HEK293T (cell line): ENCODE results near the gene EML4.

Source experiments
- BHLHE40 ChIP-seq: fragments of 450-650 bp; IDR thresholded peaks from 2 replicates; pipeline ENCODE4 v1.6.1; 2016; ENCODE audit warnings: mild to moderate bottlenecking, moderate library complexity, borderline replicate concordance
- CTBP1 ChIP-seq: fragments of 450-650 bp; IDR thresholded peaks from 2 replicates; pipeline ENCODE4 v1.6.1; 2016; ENCODE audit warnings: borderline replicate concordance
- FOXA1 ChIP-seq: fragments of 450-650 bp; IDR thresholded peaks from 2 replicates; pipeline ENCODE4 v1.6.1; 2016; ENCODE audit warnings: mild to moderate bottlenecking
- FOXK2 ChIP-seq: fragments of 450-650 bp; IDR thresholded peaks from 2 replicates; pipeline ENCODE4 v1.6.1; 2016; ENCODE audit warnings: mild to moderate bottlenecking
- HDGF ChIP-seq: fragments of 450-650 bp; IDR thresholded peaks from 2 replicates; pipeline ENCODE4 v1.6.1; 2017; ENCODE audit warnings: antibody characterized with exemption, borderline replicate concordance
- PKNOX1 ChIP-seq: fragments of 450-650 bp; IDR thresholded peaks from 2 replicates; pipeline ENCODE4 v1.6.1; 2016
- SP1 ChIP-seq: fragments of 450-650 bp; IDR thresholded peaks from 2 replicates; pipeline ENCODE4 v1.6.1; 2017
- SUZ12 ChIP-seq: fragments of 450-650 bp; IDR thresholded peaks from 2 replicates; pipeline ENCODE4 v1.6.1; 2016; ENCODE audit warnings: mild to moderate bottlenecking
- TARDBP ChIP-seq: fragments of 450-650 bp; IDR thresholded peaks from 2 replicates; pipeline ENCODE4 v1.6.1; 2016

- no peak for TF ChIP-seq HDGF
- no peak for TF ChIP-seq TARDBP
- TF ChIP-seq FOXA1, result no peak
- no peak for TF ChIP-seq BHLHE40
- no peak for TF ChIP-seq SP1
- no peak for TF ChIP-seq FOXK2
- no peak for TF ChIP-seq CTBP1
- no peak for TF ChIP-seq PKNOX1
- no peak for TF ChIP-seq SUZ12
Measured at GRCh38 chr2:42161444-42161843, 7.7 kb upstream of the EML4 start.
